ENCODE data around the gene POR.

POR gene

GRCh38 chr7:75916685-75917634 lies 2.0 kb downstream of the POR start:
- no peak for ATAC-seq
- TF ChIP-seq ZC3H10 (CRISPR knock-in tag; IDR thresholded peaks at IDR 0.05) = no peak
- no peak for TF ChIP-seq BACH2 (CRISPR knock-in tag; IDR thresholded peaks at IDR 0.05; ENCODE audit: borderline replicate concordance)
- TF ChIP-seq ARNTL (CRISPR knock-in tag; IDR thresholded peaks at IDR 0.05; ENCODE audit: borderline replicate concordance, low read depth) = no peak
- no peak for TF ChIP-seq PPARA (CRISPR knock-in tag; IDR thresholded peaks at IDR 0.05; ENCODE audit: borderline replicate concordance)
- no peak for TF ChIP-seq CSDC2 (CRISPR knock-in tag; IDR thresholded peaks at IDR 0.05)

GRCh38 chr7:75920431-75921161 lies 5.6 kb downstream of the POR start:
- no peak for ATAC-seq
- TF ChIP-seq CSRNP3 (CRISPR knock-in tag; IDR thresholded peaks at IDR 0.05) (no peak), TSHZ2 (CRISPR knock-in tag; IDR thresholded peaks at IDR 0.05) (no peak), ARNTL (CRISPR knock-in tag; IDR thresholded peaks at IDR 0.05; ENCODE audit: borderline replicate concordance, low read depth) (no peak), SNAI2 (CRISPR knock-in tag; IDR thresholded peaks at IDR 0.05) (no peak), ZC3H10 (CRISPR knock-in tag; IDR thresholded peaks at IDR 0.05) (no peak), ZNF565 (CRISPR knock-in tag; conservative IDR thresholded peaks at IDR 0.05; ENCODE audit: low read depth) (no peak), CSDC2 (CRISPR knock-in tag; IDR thresholded peaks at IDR 0.05) (no peak), ESRRG (CRISPR knock-in tag; IDR thresholded peaks at IDR 0.05) (no peak), GLIS3 (CRISPR knock-in tag; IDR thresholded peaks at IDR 0.05) (no peak), OSR1 (CRISPR knock-in tag; IDR thresholded peaks at IDR 0.05) (no peak), TOX (CRISPR knock-in tag; IDR thresholded peaks at IDR 0.05; ENCODE audit: borderline replicate concordance) (no peak), ZNF8 (CRISPR knock-in tag; IDR thresholded peaks at IDR 0.05) (no peak), ZFP30 (CRISPR knock-in tag; IDR thresholded peaks at IDR 0.05) (no peak), ISL1 (CRISPR knock-in tag; IDR thresholded peaks at IDR 0.05) (no peak), CREB5 (CRISPR knock-in tag; IDR thresholded peaks at IDR 0.05; ENCODE audit: low read depth) (no peak), ZFP3 (CRISPR knock-in tag; IDR thresholded peaks at IDR 0.05) (no peak)

- TF ChIP-seq ZNF565 (CRISPR knock-in tag; conservative IDR thresholded peaks at IDR 0.05; ENCODE audit: low read depth) (no peak), ZNF8 (CRISPR knock-in tag; IDR thresholded peaks at IDR 0.05) (no peak), GLIS3 (CRISPR knock-in tag; IDR thresholded peaks at IDR 0.05) (no peak), RARB (CRISPR knock-in tag; IDR thresholded peaks at IDR 0.05) (no peak), ESRRG (CRISPR knock-in tag; IDR thresholded peaks at IDR 0.05) (no peak), OSR1 (CRISPR knock-in tag; IDR thresholded peaks at IDR 0.05) (no peak), TCF4 (CRISPR knock-in tag; IDR thresholded peaks at IDR 0.05; ENCODE audit: borderline replicate concordance) (no peak), ZFP30 (CRISPR knock-in tag; IDR thresholded peaks at IDR 0.05) (no peak), PATZ1 (CRISPR knock-in tag; IDR thresholded peaks at IDR 0.05; ENCODE audit: borderline replicate concordance) (no peak), ZNF70 (CRISPR knock-in tag; IDR thresholded peaks at IDR 0.05) (no peak), TOX (CRISPR knock-in tag; IDR thresholded peaks at IDR 0.05; ENCODE audit: borderline replicate concordance) (no peak), ARNTL (CRISPR knock-in tag; IDR thresholded peaks at IDR 0.05; ENCODE audit: borderline replicate concordance, low read depth) (no peak), TSHZ2 (CRISPR knock-in tag; IDR thresholded peaks at IDR 0.05) (no peak), CSRNP3 (CRISPR knock-in tag; IDR thresholded peaks at IDR 0.05) (no peak), SNAI2 (CRISPR knock-in tag; IDR thresholded peaks at IDR 0.05) (no peak), PPARA (CRISPR knock-in tag; IDR thresholded peaks at IDR 0.05; ENCODE audit: borderline replicate concordance) (no peak), ISL1 (CRISPR knock-in tag; IDR thresholded peaks at IDR 0.05) (no peak)
Observed at GRCh38 chr7:75921479-75921878, 6.5 kb downstream of the POR start.

More at GRCh38 chr7:75921479-75921878, 6.5 kb downstream of the POR start:
- no peak for ATAC-seq
